NCI-H1930 (cell line): Measurements from ENCODE around the gene FRMPD1.

ENCODE experiments used
- DNase-seq, 2 experiments: peaks; one replicate each; lab custom pipeline; 2025; lab: John Stamatoyannopoulos, UW

FRMPD1 gene

GRCh38 chr9:37682951-37683350 is 32.2 kb downstream of the FRMPD1 start:
- DNase-seq: no peak

GRCh38 chr9:37683531-37684371 is 33.0 kb downstream of the FRMPD1 start:
- DNase-seq: no peak

GRCh38 chr9:37692622-37693221 is 42.0 kb downstream of the FRMPD1 start:
- DNase-seq: no peak

DNA sequence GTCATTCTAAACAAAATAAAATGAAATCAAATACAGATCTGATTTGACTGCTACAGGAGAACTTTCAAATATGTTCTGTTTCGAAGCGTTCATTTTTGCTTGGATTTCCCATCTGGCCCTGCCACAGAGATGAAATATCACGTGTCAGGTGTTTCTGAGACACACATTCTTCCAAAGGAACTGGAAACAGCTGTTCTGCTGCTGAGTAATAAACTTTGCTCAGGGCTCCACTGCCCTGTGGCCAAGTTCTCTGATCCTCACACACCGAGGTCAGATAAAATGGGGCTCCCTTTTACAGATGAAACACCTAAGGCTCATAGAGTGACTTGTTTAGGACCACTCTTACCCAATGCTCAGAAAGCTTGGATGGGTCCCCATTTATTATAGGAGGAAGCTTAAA is 42.5 kb downstream of the FRMPD1 start:
- no peak for DNase-seq

GRCh38 chr9:37694355-37694754 is 43.6 kb downstream of the FRMPD1 start:
- DNase-seq: no peak

DNA sequence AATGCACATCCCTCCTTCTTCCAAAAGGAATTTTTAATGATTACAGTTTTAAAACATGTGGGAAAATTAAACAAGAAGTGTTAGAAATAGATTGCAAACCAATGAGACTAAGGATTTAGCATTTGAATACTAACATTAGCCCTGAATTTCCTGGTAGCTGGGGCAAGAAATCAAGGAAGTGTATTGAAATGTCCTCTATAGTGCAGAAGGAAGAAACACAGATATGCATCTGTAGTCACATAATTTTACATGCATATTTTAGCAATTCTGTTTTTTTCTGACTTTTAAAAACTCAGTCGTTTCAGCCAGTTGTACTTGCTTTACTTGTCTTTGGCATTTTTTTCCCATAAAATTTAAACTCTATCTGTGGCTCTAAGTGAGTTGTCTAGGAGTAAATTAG is 45.8 kb downstream of the FRMPD1 start:
- no peak for DNase-seq

GRCh38 chr9:37700131-37700530 is 49.4 kb downstream of the FRMPD1 start:
- DNase-seq: no peak

DNA sequence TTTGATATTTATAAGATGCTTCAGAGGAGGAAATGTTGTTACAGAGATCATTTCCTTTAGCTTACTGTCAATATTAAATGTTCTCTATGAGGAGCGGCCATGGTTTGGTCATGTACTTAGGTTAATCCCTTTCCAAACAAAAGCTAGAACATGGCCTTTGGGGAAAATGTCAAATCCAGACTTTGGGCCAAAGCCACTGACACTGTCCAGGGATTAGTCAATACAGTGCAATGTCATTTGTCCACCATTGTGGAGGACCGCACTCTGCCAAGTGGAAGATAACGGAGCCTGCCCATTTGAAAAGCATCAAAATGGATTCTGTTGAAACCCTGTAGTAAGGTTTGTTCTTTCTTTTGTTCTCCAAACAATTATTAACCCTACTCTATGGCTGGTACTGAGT is 50.1 kb downstream of the FRMPD1 start:
- DNase-seq: no peak

GRCh38 chr9:37705787-37706186 is 55.0 kb downstream of the FRMPD1 start:
- no peak for DNase-seq

- DNase-seq: no peak
These were observed 55.5 kb downstream of the FRMPD1 start for GRCh38 chr9:37706290-37706689.

DNA sequence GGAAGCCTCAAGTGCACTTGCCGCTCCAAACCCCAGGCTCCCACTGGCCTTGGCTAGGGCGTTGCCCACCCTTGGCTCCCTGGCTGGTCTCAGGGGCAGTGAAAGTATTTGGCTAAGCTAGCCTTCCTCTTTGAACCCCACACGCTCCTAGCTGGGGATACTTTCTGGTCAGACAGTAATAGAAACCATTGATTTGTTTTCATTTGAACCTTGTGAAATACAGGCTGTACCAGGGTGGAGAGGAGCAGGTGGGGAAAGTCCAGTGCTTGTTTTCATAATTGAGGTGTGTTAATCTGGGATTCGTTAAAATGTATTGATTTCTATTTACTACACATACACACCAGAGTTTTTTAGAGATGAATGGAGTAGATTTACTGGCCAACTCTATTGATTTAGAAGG is 57.0 kb downstream of the FRMPD1 start:
- no peak for DNase-seq

DNA sequence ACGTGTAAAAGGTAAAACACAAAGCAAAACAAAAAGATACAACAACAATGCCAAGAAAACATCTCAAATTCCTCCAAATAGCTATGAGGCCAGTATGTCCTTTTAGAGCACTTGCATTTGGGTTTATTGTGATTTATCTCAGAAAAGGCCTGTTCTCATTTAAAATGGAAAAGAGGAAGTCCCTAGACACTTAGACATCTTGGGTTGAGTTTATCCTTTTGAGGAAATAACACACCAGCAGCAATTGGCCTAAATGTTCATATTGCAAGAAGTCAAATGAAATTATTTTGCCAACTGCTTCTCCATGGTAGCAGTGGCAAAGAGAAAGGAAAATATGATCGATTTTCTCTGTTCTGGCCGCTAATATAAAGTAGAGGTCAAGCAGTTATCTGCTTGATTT is 59.3 kb downstream of the FRMPD1 start:
- no peak for DNase-seq

DNA sequence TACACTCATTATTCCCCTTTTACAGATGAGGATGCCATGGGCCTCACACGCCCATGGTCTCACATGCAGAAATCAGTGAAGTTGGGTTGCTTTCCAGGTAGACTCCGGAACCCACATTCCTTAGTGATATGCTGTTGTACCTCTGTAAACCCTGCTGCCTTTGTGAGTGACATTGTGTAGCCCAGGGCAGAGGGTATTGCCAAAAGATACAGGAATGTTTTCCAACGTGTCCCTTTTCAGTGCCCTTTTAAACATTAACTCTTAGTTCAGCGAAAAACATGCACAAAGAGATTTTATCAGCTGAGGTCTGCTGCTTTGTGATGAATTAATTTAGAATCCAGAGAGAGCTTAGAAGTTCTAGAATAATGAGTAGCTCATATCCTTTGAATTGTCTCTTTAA is 64.5 kb downstream of the FRMPD1 start:
- DNase-seq: no peak

DNA sequence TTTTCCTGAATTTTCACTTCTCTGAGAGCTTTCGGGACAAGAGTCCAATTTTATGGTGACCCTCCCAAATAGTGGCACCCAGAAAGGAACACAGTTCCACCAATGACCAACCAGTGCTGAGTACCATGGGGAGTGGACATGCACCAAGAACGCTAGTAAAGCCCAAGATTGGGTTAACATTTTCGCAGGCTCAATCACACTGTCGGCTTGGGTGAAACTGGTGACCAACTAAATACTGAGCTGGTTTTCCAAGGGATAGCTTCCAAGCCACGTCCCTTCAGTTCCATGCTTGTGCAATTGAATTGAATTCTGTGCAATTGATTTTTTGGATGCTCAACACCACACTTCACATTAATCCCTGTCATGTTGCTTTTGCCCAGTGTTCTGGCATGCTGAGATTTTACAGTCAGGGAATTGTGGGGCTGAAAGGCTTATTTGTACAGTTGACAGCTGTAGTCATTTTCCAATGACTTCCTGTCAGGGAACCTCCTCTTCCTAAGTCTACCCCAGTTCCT is 65.3 kb downstream of the FRMPD1 start:
- no peak for DNase-seq

GRCh38 chr9:37719526-37719925 is 68.8 kb downstream of the FRMPD1 start:
- no peak for DNase-seq

DNA sequence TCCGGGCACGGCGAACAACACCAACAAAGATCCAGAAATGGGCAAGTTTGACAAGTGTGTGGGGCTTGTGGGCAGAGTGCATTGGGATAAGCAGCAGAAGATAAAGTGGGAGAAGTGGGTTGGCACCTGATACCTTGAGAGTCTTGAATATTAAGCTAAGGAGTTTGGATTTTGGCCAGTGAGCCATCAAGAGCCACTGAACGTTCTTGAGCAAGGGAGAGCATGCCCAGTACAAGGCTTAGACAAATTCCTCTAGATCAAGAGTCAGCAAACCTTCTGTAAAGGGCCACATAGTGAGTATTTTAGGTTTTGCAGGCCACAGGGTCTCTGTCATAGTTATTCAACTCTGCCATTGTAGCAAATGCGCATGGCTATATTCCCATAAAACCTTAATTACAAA is 76.3 kb downstream of the FRMPD1 start:
- DNase-seq: no peak

- no peak for DNase-seq
These were observed 78.7 kb downstream of the FRMPD1 start for GRCh38 chr9:37729499-37729898.

DNA sequence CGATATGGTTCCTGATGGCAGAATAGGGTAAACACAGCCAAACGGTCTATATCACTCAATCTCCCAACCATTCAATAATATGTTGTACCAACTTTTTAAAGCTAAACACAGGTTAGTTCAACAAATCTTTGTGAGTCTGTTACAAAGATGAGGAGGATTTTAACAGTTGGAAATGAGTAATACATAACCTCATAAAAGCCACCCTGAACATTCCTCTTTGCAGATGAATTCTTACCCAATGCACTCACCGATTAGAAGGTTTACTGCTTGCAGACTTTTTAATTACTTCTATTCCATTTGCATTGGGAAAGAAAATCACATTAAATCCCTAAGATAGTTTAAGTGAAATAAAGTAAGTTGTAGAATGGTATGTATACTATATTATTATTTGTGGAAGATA is 79.5 kb downstream of the FRMPD1 start:
- DNase-seq: no peak

- DNase-seq: no peak
These were observed 80.1 kb downstream of the FRMPD1 start for GRCh38 chr9:37730839-37731238.

- no peak for DNase-seq
These were observed 81.5 kb downstream of the FRMPD1 start for GRCh38 chr9:37732086-37732741.

DNA sequence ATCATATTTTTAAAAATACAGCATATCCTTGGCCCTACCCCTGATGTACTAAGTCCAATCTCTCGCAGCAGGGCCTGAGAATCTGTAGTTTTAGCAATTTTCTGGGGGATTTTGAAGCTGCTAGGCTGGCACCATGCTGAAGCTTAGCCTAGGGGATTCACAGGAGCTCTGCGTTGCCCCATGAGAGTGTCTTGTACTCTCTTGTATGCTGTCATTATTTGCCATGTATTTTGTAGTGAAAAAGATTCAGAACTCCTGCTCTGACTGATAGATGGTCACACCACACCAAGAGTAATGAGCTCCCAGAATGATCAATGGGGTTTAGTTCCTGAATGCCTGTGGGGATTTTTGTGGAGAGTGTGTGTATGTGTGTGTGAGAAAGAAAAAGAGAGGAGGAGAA is 82.2 kb downstream of the FRMPD1 start:
- DNase-seq: no peak

- no peak for DNase-seq
These were observed 88.5 kb downstream of the FRMPD1 start for GRCh38 chr9:37739222-37739621.

GRCh38 chr9:37740128-37740527 is 89.4 kb downstream of the FRMPD1 start:
- no peak for DNase-seq
